Activated CD8-positive, alpha-beta T cell treated with anti-CD3 and anti-CD28 coated beads for 36 hours (primary cell): Measurements from ENCODE around the gene SYT1. TPM values are rescaled to one million over a fixed set of nuclear protein-coding genes. Genes with fewer than 3 reads are reported as not detected.

ENCODE experiments used
- ATAC-seq: fragments of 200-7000 bp; cut with Tn5 transposase; one replicate; pipeline ENCODE4 v1.10.0; 2021; ENCODE audit warnings: mild to moderate bottlenecking, moderate library complexity
- CTCF ChIA-PET: fragments of 350-600 bp; sonication (Branson Sonifier 250); formaldehyde crosslinking; loops from one replicate; lab custom pipeline; 2021; ENCODE audit warnings: antibody characterized with exemption; lab: Charles Lee
- POLR2A ChIA-PET: fragments of 350-600 bp; sonication (Branson Sonifier 250); formaldehyde crosslinking; loops from one replicate; lab custom pipeline; 2021; ENCODE audit warnings: antibody characterized with exemption; lab: Charles Lee
- DNase-seq: peaks from one replicate; pipeline ENCODE4 v3.0.0-alpha.2; 2020
- H3K27ac Mint-ChIP-seq: one replicate; pipeline ENCODE4 v1.8.0; 2021; ENCODE audit warnings: mild to moderate bottlenecking, mixed read lengths
- H3K27me3 Mint-ChIP-seq: one replicate; pipeline ENCODE4 v1.8.0; 2021; ENCODE audit warnings: mixed read lengths
- H3K36me3 Mint-ChIP-seq: one replicate; pipeline ENCODE4 v1.8.0; 2021; ENCODE audit warnings: low read depth, mixed read lengths
- H3K4me1 Mint-ChIP-seq: one replicate; pipeline ENCODE4 v1.8.0; 2021; ENCODE audit warnings: low read depth, mixed read lengths
- H3K4me3 Mint-ChIP-seq: one replicate; pipeline ENCODE4 v1.8.0; 2021; ENCODE audit warnings: mild to moderate bottlenecking, moderate library complexity, mixed read lengths
- H3K9me3 Mint-ChIP-seq: one replicate; pipeline ENCODE4 v1.8.0; 2021; ENCODE audit warnings: mixed read lengths
- intact Hi-C: fragments of 100-400 bp; cut with micrococcal nuclease; formaldehyde crosslinking; loops from one replicate; pipeline ENCODE4 v1.10.0; 2022
- total RNA-seq, 2 experiments: library from RNA; stranded (reverse); gene quantifications; one replicate each; pipeline ENCODE4 v1.2.3, GENCODE V29; 2021
- TF ChIP-seq, protein P1 (sequence below): fragments of 200-600 bp; IDR thresholded peaks from one replicate; pipeline ENCODE4 v1.8.0; 2022; ENCODE audit warnings: antibody characterized with exemption, mild to moderate bottlenecking

Gene SYT1
- total RNA-seq, 2 experiments from 2014 or later = not detected

DNA sequence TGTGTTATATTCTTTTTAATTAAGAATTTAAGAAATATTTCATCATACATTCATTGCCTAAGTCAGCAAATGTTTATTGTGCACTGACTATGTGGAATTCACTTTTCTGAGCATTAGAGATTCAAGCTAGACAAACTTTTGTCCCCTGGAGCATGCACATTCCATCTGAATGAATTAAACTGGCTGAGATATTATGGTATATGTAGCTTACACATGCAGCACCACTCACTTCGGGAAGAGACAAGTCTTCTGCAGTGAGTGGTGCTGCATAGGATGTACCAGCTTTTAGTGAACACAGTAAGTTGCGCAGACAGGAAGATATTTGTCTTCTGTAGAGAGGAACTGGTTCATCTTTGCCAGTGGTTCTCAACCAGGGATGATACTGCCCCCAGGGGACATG, 318.4 kb downstream of the SYT1 start:
- Mint-ChIP-seq H3K4me1 (no peaks in the 10 kb centered on the region), H3K27me3 (no peaks in the 10 kb centered on the region), H3K4me3 (no peak overlapping the region), H3K27ac (no peak overlapping the region), H3K36me3 (no peaks in the 10 kb centered on the region), H3K9me3 (peaks cover 5% of the 10 kb centered on the region)
- POLR2A ChIA-PET = no interaction called here
- intact Hi-C loops = no loop called here
- CTCF ChIA-PET = no interaction called here
- TF ChIP-seq, protein P1, sequence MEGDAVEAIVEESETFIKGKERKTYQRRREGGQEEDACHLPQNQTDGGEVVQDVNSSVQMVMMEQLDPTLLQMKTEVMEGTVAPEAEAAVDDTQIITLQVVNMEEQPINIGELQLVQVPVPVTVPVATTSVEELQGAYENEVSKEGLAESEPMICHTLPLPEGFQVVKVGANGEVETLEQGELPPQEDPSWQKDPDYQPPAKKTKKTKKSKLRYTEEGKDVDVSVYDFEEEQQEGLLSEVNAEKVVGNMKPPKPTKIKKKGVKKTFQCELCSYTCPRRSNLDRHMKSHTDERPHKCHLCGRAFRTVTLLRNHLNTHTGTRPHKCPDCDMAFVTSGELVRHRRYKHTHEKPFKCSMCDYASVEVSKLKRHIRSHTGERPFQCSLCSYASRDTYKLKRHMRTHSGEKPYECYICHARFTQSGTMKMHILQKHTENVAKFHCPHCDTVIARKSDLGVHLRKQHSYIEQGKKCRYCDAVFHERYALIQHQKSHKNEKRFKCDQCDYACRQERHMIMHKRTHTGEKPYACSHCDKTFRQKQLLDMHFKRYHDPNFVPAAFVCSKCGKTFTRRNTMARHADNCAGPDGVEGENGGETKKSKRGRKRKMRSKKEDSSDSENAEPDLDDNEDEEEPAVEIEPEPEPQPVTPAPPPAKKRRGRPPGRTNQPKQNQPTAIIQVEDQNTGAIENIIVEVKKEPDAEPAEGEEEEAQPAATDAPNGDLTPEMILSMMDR = no peak
- no peak for ATAC-seq
- DNase-seq = no peak

DNA sequence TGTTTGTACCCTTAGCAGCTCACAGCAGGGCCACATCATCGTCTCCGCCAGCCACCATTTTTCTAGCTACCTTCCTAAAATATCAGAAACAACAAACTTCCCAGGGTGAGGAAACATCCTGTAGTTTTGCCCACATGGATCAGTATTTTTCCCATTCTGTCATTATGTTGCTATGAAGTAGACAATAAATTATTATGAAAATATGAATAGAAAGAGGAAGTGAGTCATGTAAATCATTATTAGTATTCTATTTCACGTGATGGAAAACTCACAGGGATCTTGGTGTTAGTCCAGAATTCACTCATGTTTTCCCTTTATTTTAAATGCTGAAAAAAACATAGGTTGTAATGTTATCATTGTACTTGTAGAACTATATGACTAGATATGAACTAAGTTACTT, 319.4 kb downstream of the SYT1 start:
- Mint-ChIP-seq H3K27ac (no peak overlapping the region), H3K4me3 (no peak overlapping the region)
- CTCF ChIA-PET = no interaction called here

DNA sequence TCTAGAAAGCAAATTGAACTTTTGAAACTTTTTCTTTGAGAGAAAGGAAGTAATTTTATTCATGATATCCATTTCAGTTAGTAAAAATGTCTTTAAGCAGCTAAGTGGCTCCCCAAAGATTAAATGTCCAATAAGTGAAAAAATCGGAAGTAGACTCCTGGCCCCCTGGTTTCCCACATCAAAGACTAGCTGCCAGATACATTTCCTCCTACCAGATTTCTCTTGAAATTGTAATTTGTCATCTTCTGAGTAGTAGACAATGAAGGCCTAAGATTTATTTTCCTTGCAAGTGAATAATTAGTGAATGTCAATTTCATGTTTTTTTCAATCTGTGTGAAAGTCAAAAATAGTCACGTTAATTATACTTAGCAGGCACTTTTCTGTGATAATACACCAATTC, 321.9 kb downstream of the SYT1 start:
- POLR2A ChIA-PET = no interaction called here
- intact Hi-C loops = no loop called here

More for the DNA sequence above, 319.4 kb downstream of the SYT1 start:
- H3K4me1 Mint-ChIP-seq = no peaks in the 10 kb centered on the region
- ATAC-seq (no peak), DNase-seq (no peak)
- no peaks in the 10 kb centered on the region for H3K27me3 Mint-ChIP-seq
- POLR2A ChIA-PET = no interaction called here
- H3K9me3 Mint-ChIP-seq = peaks cover 3% of the 10 kb centered on the region
- TF ChIP-seq, protein P1 = no peak
- intact Hi-C loops = no loop called here
- H3K36me3 Mint-ChIP-seq = no peaks in the 10 kb centered on the region

DNA sequence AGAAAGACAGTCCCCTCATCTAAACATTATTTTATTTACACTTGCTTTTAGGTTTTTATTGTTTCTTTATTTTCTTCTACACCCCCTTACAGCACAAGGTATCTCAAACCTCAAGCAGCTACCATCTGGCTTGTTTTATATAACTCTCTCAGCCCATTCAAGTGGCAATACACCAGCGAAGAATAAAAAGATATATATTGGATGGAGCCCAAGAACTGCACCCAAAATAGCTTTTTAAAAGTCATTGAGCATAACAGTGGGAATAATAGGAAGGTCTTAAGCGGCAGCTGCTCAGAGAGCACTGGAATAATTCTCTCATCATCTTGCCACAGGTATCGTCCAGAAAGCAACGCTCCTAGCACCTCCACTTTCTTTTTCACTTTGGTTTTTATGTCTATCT, 322.5 kb downstream of the SYT1 start:
- Mint-ChIP-seq H3K4me3 (no peak overlapping the region), H3K4me1 (no peaks in the 10 kb centered on the region), H3K27me3 (no peaks in the 10 kb centered on the region), H3K27ac (no peak overlapping the region), H3K9me3 (peaks cover 3% of the 10 kb centered on the region), H3K36me3 (no peaks in the 10 kb centered on the region)
- TF ChIP-seq, protein P1 = no peak
- no peak for DNase-seq
- CTCF ChIA-PET = no interaction called here
- ATAC-seq = no peak
- POLR2A ChIA-PET = no interaction called here
- intact Hi-C loops = no loop called here

More for the DNA sequence above, 321.9 kb downstream of the SYT1 start:
- CTCF ChIA-PET = no interaction called here
- Mint-ChIP-seq H3K4me3 (no peak overlapping the region), H3K9me3 (peaks cover 3% of the 10 kb centered on the region), H3K36me3 (no peaks in the 10 kb centered on the region), H3K27ac (no peak overlapping the region), H3K4me1 (no peaks in the 10 kb centered on the region), H3K27me3 (no peaks in the 10 kb centered on the region)
- no peak for DNase-seq
- TF ChIP-seq, protein P1 = no peak
- ATAC-seq = no peak

DNA sequence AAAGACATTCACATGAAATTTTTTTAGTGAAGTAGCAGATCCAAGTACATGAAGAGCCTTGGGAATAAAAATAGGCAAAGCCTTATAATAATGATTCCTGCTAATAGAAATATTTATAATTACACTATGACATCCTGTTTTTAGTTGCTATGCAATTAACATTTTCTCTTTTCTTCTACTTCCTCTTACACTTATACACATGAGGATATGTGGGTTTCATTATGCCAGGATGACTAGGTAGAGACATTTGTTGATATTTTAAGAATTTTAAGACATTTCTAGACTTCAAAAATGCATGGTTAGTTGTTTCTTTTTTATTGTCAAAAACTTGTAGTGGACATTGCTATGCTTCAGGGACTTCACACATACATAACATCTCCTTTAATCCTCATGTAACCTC, 326.8 kb downstream of the SYT1 start:
- CTCF ChIA-PET = no interaction called here
- no peak overlapping the region for H3K4me3 Mint-ChIP-seq
- DNase-seq (no peak), ATAC-seq (no peak)
- H3K27me3 Mint-ChIP-seq = no peaks in the 10 kb centered on the region
- no peak overlapping the region for H3K27ac Mint-ChIP-seq
- H3K4me1 Mint-ChIP-seq = no peaks in the 10 kb centered on the region
- no peaks in the 10 kb centered on the region for H3K9me3 Mint-ChIP-seq
- intact Hi-C loops = no loop called here
- H3K36me3 Mint-ChIP-seq = no peaks in the 10 kb centered on the region
- POLR2A ChIA-PET = no interaction called here
- TF ChIP-seq, protein P1 = no peak
